ENCODE measurements around the gene SRPX2.

DNA sequence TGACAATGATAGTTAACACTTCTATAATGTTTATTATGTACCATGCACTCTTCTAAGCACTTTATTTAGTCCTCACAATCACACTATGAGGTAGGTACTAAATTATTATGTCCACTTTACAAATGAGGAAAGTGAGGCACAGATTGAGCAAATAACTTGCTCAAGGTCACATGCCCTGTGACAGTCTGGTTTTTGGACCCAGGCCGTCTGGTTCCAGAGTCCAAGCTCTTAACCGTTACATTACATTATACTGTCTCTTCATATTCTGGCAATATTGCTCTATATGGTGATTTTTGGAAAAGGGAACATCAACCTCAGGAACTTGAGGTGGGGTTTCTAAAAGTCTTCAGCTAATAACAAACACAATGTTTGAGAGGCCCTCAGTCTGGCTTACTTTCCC, 75.1 kb downstream of the SRPX2 start:
- TF ChIP-seq, protein P1, sequence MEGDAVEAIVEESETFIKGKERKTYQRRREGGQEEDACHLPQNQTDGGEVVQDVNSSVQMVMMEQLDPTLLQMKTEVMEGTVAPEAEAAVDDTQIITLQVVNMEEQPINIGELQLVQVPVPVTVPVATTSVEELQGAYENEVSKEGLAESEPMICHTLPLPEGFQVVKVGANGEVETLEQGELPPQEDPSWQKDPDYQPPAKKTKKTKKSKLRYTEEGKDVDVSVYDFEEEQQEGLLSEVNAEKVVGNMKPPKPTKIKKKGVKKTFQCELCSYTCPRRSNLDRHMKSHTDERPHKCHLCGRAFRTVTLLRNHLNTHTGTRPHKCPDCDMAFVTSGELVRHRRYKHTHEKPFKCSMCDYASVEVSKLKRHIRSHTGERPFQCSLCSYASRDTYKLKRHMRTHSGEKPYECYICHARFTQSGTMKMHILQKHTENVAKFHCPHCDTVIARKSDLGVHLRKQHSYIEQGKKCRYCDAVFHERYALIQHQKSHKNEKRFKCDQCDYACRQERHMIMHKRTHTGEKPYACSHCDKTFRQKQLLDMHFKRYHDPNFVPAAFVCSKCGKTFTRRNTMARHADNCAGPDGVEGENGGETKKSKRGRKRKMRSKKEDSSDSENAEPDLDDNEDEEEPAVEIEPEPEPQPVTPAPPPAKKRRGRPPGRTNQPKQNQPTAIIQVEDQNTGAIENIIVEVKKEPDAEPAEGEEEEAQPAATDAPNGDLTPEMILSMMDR (IDR thresholded peaks at IDR 0.05): no peak
- TF ChIP-seq EP300 (IDR thresholded peaks at IDR 0.05) (no peak), POLR2A (IDR thresholded peaks at IDR 0.05) (no peak), POLR2AphosphoS5 (IDR thresholded peaks at IDR 0.05) (no peak)
